Measurements from ENCODE around the gene TMEM117.

Gene TMEM117

DNA sequence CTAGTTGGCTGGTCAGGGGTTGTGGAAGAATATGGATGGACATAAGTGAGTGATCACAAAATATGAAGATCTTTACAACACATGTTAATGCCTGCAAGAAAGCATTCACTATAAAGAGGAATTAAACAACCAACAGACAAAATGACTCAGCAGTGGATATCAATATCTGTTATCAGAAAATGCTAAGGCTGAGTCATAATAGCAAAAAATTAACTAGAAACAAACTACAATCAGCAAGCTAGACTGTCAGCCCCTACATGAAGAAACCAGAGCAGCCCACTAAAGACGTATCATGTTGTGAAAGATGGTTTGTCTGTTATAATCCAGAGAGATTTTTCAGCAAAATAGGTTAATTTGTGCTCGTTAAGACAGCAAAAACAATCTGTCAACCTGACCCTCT is 567.3 kb downstream of the TMEM117 start:
- no peak for DNase-seq

DNA sequence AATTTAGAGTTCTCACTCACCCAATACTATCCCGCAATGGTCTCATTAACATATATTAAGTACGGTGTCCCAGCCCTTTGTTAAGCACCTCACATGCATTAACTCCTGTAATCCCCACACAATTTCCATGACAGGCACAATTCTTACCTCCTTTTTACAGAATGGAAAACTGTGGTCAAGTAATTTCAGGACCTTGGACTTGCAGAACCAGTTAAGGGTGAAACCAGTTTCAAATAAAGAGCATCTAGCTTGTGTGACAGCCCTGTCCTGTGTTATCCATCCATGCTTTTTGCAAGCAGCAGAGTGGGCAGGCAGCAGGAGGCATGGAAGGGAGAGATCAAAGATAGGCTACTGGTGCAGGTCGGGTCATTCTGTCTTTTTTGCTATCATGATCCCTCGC is 569.4 kb downstream of the TMEM117 start:
- no peak for DNase-seq

DNA sequence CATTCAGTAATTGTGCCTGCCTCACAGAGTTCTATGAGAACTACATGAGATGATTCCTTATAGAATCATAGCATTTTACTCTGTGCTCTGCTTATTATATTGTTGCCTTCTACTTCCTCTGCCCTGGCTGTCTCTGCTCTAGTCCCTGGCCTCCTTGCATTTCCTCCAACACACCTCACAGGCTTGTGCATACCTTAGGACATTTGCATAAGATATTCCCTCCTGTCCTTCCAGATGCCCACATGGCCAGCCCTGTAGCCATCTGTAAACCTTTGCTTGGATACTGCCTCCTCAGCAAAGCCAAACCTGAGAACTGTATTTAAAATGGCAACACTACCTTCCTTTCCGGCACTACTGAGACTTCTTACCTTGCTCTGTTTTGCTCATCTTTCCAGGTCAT is 586.7 kb downstream of the TMEM117 start:
- no peak for DNase-seq

DNA sequence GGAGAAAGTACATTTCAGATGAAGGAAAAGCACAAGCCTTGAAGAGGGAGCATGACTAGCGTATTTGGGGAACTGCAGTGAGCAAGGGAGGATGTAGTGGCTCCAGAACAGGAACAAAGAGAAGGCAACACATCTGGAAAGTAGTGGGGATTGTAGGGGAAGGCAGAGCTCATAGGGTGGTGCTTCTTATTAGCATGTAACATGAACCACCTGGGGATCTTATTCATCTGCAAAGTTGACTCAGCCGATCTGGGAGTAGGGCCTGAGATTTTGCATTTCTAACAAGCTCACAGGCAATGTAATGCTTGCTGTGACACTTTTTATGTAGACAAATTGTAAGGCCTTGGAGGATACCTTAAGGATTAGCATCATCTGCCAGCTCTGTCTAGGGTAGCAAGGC is 592.9 kb downstream of the TMEM117 start:
- DNase-seq: no peak

DNA sequence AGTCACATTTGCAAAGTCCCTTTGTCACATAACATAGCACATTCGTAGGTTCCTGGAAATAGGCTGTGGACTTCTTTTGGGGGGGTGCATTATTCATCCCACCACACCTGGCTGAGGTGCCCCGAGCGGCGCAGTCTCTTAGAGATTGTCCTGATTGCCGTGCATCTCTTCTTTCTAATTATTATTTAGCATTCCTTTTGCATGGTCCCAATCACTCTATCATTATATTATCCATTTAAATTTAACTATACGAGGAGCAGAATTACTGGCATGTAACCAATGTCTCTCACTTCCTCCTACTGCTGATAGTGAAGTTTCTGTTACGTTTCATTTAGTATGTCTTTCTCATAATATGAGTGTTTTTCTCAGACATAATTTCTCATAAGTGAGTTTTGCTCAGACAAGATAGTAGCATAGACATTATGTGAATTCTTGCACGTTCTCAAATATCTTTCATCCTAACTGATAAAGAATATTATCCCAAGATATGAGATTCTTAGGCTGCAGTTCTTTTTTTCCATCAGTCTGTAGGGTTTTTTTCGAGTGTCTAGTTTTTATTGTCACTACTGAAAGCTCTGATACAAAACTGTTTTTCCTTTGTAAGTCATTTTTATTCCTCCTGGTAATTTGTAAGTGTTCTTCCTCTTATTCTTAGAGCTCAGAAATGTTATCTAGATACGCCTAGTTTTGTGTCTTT is 595.9 kb downstream of the TMEM117 start:
- DNase-seq: no peak

DNA sequence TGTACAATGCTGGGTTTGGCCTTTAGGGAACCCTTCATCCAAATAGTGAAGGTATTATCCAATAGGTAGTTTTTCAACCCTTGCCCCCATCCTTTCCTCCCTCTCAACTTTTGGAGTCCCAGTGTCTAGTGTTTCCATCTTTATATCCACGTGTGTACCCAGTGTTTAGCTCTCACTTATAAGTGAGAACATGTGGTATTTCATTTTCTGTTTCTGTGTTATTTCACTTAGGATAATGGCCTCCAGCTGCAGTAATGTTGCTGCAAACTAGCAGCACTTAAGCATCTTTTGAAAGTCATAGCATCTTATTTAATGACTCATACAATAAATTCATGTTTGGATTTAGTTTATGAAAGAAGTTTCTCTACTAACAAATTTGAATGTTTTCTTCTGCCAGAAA is 597.8 kb downstream of the TMEM117 start:
- DNase-seq: no peak

DNA sequence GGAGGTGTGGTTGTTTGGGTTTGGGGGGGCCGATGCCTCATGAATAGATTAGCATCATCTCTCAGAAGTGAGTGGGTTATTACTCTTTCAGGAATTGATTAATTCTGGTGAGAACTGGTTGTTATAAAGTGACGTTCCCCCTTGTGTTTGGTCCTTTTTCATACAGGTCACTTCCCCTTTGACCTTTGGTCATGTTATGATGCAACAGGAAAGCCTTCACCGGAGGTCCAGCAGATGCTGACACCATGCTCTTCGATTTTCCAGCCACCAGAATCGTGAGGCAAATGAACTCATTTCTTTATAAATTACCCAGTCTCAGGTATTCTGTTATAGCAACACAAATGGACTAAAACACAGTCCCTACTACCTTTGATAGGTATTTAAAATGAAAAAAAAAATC is 600.9 kb downstream of the TMEM117 start:
- no peak for DNase-seq
